ENCODE data around the gene SBF1.

SBF1 gene

DNA sequence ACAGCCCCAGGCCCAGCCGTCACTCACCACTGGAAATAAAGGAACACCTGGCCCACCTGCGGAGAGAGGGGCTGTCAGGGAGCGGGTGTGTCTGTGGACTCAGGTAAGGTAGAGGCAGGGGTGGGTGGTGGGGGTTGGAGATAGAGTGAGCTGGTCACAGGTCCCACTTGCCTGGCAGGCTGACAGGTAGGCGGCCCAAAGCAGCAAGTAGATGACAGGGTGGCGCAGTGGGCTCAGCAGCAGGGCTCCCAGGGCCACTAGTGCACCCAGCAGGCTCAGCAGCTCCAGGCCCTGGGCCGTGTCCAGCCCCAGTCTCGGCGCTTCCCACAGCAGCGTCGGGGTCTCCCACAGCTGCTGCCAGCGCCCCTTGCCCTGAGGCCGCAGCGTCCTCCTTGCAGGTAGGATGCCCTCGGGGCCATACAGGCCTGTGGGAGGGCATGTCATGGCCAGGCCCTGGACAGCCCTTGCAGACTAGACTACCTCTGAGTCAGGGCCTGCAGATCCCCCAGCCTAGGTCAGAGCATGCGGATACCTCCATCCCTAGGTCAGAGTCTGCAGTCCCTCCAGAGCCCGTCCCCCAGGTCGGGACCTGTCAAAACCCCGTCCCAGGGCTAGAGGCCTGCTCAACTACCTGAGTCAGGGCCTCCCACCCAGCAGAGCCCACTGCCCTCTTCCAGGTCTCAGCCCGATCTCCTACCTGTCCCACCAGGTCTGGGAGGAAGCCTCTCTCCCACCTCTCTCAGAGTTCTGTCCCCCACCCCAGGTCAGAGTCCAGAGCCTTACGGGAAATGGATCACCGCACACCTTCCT lies 32.0 kb upstream of the SBF1 start:
- DNase-seq: peak; percentile 22

DNA sequence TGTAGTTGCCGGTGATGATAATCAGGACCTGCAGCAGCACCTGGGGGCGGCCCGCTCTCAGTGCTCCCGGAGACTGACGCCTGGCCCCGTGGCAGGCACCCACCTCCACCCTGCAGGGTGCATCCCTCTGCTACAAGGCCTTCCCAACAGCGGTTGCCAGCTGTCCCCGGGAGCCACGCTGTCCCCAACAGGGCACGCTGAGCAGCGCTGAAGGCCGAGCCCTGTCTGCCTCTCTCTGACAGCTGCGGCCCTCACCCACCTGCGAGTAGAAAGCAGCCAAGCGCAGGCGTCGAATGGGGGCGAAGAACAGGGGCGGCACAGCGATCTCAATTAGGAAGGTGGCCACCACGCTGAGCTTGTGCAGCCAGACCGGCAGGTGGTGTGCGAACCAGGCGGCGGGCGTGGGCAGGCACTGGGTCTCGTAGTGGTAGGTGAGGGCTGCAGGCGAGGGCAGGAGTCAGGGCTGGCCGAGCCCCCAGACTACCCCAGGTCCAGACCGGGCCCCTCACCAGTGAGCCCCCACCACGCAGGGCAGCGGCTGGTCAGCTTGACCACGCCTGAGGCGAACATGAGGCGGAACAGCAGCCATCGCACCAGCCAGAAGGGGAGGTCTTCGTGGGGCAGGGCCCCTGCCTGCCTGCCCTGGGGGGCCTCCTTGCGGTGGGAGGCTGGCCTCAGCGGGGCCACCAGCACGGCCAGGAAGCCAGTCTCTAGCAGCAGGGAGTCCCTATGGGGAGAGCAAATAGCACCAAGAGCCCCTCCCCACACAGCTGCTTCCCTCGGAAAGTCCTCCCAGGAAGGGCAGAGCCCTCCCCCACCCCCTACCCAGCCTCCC lies 31.2 kb upstream of the SBF1 start:
- DNase-seq: no peak

DNA sequence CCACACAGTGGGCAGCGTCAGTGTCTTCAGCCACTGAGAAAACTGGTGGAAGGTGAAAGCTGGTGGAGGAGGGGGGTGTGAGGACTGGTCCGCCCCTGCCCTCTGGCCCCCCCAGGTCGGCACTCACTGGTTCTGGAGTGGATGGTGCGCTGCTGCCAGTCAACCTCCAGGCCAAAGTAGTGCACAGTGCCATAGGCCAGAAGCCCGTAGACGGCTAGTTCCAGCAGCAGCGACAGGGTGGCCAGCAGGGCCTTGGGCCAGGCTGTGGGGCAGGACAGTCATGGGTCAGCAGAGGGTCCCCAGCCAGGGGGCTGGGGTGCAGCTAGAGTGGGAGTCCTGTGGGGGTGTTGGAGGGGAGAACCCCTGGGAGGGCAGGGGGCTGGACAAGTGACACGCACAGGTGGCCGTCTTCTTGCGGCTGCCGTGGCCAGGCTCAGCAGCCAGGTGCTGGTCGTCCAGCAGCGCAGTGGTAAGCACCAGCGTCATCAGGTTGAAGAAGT lies 30.5 kb upstream of the SBF1 start:
- no peak for DNase-seq

DNA sequence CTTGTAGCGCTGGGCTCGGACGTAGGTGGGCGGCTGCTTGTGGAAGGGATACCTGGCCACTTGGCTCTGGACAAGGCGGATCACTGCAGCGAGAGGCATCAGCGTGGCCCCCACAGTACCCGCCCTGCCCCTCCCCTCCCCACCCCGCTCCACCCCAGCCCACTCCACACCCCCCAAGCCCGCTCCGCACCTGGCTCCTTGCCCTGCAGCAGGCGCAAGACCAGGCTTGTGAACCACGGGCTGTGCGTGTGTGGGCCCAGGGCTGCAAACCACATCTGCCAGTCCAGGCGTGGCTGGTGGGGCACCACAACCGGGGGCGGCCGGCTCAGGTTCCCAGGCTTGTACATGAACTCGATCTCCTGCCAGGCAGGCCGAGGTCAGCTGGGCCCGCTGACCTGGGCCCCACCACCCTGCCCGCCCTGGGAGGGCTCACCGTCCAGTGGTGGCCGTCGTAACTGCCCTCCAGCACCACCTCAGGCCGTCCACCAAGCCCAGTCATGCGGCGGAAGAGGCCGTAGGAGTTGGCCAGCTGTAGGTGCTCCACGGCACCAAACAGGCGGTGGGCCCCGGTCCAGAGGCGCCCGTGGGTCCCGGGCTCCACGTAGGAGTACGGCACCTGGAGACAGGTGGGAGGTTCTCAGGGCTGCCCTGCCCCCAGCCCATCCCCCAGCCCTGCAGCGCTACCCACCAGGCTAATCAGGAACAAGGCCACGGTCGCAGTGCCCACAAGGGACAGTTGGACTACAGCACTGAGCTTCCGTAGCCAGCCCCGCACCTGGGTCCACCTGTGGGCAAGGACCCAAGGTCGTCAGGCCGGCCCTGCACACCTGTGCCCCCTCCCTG lies 29.8 kb upstream of the SBF1 start:
- DNase-seq: no peak

DNA sequence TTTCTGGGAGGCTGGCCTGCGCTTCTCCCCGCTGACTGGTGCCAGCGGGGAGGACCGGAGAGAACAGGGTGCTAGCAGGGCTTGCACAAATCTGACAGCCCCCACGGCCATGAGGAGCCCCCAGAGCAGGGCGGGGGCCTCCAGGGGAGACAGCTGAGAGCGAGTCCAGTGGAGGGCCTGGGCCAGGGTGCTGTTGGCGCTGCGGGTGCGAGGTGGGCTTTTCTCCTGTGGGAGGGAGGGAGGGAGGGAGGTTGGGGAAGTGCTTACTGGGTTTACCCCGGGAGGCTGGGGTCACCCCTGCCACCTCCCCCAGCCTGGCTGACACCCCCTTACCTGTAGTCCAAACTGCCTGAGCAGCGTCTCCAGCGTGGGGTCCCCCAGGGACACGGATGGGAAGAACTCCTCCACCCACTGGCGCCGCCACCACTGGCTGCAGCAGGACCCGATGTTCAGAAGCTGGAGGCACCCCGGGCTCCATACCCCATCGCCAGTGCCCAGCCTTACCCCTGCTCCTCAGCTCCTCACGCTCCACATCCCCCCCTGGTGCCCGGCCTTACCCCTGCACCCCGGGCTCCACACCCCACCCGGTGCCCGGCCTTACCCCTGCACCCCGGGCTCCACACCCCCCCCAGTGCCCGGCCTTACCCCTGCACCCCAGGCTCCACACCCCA lies 28.8 kb upstream of the SBF1 start:
- no peak for DNase-seq

DNA sequence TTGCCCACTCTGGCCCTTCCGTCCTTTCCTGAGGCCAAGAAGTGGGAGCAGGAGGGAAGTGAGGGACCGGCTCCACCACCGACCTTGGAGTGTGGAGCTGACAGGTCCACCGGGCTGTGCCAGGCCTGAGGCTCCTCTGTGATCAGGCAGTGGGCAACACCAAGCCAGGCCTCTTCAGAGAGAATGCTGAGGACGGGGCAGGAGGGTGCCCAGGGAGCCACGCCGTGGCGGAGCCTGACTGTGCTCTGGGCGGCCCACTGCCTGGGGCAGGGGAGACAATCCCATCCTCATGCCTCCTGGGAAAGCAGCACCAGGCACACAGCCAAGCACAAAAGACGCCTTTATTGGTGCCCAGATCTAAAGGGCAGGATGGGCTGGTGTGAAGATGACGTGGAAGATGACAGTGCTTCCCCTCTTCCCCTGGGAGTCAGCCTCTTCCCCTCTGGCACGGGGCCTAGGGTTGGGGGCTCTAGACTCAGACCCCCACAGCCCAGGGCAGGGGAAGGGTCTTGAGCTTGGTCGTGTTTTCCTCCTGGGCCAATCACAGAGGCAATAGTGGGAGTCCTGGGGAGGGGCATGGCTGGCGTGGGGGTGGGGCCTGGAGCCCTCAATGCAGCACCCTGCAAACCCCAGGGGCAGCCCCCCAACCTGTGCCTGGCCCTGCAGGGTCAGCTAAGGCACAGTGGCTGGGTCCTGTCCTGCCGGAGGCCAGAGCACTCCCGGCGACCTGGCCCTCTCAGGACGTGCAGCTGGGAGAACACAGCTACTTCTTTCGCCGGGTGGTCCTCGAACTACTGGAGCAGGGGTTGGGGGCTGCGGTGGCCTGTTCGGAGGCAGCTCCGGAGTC lies 28.0 kb upstream of the SBF1 start:
- no peak for DNase-seq

DNA sequence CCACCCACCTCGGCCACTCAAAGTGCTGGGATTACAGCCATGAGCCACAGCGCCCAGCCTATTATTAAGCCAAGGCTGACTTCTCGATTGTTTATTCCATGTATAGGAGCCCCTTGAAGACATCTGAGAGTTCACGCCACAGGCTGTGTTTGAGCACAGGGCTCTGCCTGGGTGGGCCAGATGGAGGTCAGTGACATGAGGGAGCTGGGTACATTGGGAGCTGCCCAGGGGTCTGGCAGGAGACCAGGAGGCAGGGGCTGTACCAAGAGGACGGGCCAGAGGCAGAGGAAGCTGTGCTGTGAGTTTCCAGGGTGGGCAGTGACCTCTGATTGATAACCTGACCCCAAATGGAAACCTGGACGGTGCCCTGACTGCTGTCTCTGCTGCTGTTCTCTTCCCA lies 27.3 kb upstream of the SBF1 start:
- DNase-seq: no peak

DNA sequence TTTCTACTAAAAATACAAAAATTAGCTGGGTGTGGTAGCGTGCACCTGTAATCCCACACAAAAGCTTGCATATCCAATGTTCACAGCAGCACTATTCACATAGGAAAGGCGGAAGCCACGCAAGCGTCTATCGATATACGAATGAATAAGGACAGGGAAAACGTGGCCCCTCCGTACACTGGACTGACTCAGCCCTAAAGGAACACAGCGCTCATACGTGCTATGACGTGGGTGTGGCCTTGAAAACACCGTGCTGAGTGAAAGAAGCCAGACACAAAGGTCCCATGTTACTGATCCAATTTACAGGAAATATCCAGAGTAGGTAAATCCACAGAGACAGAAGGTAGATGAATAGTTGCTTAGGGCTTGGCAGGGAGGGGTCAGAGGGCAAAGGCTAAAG lies 25.6 kb upstream of the SBF1 start:
- DNase-seq: no peak

DNA sequence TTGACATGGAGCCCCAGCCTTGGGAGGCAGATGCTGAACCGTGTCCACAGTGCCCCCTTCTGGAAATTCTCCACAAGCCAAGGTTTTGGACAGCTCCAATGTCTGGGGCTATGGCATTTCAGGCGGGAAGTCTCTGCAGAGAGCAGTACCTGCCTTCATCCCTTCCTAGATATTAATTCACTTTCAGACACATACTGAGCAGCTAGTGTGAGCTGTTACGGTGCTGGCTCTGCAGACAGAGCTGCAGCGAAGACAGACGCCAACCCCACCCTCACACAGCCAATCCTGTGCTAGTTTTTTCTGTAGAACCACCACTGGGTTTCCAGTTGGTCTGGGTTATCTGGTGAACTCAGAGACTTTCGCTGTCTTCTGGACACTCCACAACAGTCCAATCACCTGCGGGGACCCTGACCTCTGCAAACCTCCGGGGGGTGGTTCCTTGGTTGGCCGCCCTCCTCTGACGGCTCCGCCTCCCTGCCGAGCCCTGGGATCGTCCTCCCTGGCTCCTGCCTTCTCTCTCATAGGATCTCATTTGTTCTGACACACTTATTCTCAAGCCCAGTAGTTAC lies 23.6 kb upstream of the SBF1 start:
- peak; percentile 84 for DNase-seq

DNA sequence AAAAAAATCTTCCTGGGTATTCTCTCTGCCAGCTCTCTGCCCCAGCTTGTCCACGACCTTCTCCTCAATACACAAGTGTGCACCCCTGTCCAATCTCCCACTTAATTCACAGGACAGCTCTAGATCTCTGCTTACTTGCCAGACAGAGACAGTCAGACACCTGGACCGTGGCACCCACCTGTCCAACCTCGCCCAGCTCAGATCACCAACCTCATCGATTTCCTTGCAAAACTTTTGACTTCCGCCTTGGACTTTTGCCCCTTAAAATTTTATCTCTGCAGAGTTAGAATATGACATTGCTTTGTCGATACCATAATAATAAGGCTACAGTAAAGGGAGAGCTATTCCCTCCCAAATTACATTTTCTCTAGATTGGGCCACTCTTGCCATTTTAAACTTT lies 22.3 kb upstream of the SBF1 start:
- no peak for DNase-seq

DNA sequence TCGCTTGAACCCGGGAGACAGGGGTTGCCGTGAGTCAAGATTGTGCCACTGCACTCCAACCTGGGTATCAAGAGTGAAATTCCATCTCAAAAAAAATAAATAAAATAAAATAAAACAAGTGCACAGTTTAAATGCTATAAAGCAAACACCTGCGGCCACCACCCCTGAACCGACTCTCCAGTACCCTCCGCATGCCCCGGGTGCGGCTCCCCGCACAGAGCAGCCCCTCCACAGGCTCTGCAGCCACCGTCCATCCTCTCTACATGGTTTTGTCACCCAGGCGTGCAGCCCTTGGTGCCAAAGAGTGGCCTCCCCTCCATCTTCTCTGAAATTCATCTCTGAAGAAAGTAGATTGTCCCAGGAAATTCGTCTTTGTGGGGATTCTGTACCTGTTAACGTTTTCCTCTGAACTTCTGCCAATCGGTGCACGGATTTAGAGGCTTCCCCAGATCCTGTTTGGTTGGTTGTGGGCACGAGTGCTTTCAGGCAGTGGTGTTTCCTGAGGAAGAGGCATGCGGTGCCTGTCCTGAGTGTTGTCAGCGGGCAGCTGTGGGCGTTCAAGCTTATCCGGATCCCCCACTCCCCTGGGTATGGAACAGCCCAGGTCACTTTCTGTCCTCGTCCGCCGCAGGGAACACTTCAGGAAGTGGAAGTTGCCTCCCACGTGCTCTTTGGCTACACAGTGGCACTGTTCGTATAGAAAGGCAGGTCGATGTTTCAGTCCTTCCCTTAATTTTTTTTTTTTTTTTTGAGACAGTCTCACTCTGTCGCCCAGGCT lies 15.9 kb upstream of the SBF1 start:
- DNase-seq: peak; percentile 31

DNA sequence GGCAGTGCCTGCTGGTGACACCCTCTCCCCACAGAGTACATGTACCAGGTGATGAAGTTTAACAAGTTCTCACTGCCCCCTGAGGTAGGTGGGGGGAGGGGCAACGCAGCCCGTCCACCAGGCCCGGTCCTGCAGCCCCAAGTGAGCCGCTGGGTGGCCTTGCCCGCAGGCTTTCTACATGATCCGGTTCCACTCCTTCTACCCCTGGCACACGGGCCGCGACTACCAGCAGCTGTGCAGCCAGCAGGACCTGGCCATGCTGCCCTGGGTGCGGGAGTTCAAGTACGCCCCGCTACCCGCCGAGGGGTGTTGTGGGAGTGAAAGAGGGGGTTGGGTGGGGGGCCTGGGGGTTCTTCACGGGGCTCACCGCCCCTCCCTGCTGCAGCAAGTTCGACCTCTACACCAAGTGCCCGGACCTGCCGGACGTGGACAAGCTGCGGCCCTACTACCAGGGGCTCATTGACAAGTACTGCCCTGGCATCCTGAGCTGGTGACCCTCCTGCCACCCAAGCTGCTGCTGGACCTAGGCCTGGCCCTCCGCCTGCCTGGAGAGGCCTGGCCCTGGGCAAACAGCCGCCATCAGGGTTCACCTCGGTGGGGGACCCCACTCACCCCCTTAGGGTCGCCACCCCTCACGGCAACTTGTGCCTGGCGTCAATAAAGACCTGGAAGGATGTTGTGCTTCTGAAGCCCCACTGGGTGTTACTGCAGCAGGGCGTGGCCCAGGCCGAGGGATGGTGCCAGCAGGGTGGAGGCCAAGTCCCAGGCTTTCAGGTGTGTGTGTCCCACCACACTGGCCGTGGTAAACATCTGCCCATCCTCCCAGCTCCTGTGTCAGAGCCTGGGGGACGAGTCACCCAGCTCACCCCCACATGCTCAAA lies 14.8 kb upstream of the SBF1 start:
- DNase-seq: no peak

DNA sequence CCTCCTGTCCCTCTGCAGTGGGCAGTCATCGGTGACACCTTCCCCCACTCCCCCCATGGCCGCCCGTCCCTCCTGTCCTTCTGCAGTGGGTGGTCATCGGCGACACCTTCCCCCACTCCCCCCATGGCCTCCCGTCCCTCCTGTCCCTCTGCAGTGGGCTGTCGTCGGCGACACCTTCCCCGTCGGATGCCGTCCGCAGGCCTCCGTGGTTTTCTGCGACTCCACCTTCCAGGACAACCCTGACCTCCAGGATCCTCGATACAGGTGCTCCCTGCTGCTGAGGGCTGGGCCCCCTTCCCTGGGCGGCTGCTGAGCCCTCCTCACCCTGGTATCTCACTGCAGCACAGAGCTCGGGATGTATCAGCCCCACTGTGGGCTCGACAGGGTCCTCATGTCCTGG lies 14.1 kb upstream of the SBF1 start:
- DNase-seq: no peak

DNA sequence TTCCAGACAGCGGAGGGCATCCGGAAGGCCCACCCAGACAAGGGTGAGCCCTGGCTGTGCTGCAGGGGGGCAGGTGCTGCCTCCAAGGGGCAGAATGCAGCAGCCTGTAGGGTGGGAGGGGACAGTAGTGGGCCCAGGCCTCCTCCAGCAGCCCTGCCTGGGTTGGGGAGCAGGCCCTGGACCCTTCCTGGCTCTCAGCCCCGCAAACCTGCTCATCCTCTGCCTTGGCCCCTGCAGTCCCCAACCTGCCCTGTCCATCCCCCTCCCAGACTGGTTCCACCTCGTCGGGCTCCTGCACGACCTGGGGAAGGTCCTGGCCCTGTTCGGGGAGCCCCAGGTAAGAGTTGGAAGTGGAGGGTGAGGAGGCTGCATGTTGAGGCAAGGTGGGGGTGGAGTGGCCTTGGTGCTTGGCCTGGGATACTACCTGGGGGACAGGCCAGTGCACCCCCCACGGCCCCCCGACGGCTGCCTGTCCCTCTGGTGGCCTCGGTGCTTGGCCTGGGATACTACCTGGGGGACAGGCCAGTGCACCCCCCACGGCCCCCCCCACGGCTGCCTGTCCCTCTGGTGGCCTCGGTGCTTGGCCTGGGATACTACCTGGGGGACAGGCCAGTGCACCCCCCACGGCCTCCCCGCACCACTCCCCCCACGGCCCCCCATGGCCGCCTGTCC lies 13.3 kb upstream of the SBF1 start:
- no peak for DNase-seq

DNA sequence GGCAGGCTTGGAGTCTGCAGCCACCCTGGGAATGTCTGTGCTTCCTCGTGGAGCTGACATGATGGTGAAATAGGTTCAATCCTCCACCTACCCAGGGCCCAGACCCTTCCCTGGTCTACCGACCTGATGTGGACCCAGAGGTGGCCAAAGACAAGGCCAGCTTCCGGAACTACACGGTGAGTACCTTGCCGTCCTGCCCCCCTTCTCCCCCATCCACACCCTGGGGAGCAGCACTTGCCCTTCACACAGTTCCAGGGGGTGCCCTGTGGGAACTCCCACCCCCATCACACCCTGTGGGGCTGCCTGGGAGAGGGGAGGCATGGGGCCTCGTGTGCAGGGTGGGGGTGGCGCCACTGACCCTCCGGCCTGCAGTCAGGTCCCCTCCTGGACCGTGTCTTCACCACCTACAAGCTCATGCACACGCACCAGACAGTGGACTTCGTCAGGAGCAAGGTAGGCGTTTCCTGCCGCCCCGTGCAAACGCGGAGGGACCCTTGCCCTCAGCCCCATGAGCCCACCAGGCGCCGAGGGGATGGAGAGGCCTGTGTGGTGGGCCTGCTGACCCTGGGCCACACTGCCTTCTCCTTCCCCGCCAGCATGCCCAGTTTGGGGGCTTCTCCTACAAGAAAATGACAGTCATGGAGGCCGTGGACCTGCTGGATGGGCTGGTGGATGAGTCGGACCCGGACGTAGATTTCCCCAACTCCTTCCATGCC lies 12.6 kb upstream of the SBF1 start:
- DNase-seq: no peak

DNA sequence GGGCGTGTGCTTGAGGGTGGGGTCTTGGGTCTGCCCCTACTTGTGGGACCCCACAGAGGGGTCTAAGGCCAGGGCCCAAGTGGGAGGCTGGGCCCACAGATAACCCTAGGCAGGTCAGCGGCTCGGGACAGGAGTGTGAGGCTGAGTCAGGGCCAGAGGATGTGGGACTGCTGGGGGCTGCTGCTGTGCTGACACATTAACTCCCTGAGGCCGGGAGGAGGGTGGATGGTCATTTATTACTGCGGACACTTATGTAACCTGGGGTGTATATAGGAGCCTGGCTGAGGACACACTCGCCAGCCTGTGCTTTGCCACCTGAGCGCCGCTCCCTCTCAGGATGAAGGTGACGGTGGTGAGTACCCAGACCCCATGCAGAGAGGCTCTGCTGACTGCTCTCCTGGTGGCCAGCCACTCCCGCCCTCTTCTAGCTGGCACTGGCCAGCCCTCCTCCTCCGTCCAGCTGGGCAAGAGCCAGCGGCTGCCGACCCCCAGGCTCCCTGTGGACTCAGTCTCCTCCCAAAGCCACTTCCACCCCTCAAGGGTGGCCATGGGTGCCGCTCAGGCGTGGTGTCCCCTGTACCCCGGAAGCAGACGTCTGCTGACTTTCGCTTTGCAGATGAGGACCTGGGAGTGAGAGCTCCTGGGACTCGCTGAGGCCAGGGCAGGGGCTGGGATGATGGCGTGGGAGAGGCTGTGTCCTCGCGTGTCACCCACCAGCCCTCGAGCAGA lies 11.9 kb upstream of the SBF1 start, which contains the start of gene MIOX:
MIOX (plus strand) TSS at position 299 of the 729 bp plus-strand sequence; CDS start at position 338, 39 bp downstream.
- DNase-seq: no peak
